ENCODE measurements around the gene STARD3.

Gene STARD3

DNA sequence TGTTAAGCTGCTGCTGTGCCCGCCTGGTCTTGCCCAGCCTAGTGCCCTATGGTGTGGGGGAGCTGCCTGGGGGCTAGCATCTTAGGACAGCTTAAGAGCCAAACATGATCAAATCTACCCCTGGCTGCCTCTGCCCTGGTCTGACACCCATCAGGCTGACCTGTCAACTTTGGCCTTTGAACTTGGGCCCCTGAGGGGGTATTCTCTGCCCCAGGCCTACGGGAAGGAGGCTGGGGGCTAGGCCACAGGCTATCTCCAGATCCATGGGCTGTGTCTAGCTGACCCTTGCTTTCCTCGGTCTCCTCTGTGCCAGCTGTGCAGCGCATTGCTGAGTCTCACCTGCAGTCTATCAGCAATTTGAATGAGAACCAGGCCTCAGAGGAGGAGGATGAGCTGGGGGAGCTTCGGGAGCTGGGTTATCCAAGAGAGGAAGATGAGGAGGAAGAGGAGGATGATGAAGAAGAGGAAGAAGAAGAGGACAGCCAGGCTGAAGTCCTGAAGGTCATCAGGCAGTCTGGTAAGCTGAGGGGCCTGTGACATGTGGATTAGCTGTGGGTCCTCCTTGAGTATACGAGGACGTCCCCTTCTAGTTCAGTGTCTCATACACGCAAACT is 3.3 kb upstream of the STARD3 start:
- TF ChIP-seq, protein P1, sequence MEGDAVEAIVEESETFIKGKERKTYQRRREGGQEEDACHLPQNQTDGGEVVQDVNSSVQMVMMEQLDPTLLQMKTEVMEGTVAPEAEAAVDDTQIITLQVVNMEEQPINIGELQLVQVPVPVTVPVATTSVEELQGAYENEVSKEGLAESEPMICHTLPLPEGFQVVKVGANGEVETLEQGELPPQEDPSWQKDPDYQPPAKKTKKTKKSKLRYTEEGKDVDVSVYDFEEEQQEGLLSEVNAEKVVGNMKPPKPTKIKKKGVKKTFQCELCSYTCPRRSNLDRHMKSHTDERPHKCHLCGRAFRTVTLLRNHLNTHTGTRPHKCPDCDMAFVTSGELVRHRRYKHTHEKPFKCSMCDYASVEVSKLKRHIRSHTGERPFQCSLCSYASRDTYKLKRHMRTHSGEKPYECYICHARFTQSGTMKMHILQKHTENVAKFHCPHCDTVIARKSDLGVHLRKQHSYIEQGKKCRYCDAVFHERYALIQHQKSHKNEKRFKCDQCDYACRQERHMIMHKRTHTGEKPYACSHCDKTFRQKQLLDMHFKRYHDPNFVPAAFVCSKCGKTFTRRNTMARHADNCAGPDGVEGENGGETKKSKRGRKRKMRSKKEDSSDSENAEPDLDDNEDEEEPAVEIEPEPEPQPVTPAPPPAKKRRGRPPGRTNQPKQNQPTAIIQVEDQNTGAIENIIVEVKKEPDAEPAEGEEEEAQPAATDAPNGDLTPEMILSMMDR (IDR thresholded peaks at IDR 0.05) = no peak

DNA sequence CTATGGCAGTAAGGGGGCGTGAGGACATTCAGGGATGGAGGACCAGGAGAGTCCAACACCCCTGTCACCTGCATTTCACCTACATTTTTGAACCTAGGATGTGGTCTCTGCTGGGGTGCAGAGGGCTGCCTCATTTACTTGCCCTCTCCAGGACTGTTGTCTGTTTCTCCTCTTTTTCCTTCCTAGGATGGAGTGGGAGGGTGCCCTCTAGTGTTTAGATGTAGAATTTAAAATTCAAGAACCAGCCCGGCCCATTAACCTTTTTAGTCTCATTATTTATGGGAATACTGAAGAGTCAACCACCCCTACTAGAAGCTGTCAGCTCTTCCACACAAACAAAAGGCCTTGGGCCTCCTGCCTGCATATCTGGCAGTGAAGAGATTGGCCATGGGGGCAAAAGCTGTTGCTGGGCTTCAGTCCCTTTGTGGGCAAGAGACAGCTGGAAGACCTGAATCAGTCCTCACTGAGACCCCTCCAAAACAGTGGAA is 2.5 kb upstream of the STARD3 start:
- TF ChIP-seq, protein P1 (IDR thresholded peaks at IDR 0.05) = peak; percentile 81

DNA sequence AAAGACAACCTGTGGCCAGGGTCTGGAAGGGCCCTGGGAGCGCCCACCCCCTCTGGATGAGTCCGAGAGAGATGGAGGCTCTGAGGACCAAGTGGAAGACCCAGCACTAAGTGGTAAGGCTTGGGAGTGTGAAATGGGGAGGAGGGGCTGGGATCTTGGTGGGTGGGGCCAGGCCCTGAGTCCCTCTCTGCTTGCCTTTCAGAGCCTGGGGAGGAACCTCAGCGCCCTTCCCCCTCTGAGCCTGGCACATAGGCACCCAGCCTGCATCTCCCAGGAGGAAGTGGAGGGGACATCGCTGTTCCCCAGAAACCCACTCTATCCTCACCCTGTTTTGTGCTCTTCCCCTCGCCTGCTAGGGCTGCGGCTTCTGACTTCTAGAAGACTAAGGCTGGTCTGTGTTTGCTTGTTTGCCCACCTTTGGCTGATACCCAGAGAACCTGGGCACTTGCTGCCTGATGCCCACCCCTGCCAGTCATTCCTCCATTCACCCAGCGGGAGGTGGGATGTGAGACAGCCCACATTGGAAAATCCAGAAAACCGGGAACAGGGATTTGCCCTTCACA is 1.2 kb upstream of the STARD3 start:
- TF ChIP-seq, protein P1 (IDR thresholded peaks at IDR 0.05) = no peak

DNA sequence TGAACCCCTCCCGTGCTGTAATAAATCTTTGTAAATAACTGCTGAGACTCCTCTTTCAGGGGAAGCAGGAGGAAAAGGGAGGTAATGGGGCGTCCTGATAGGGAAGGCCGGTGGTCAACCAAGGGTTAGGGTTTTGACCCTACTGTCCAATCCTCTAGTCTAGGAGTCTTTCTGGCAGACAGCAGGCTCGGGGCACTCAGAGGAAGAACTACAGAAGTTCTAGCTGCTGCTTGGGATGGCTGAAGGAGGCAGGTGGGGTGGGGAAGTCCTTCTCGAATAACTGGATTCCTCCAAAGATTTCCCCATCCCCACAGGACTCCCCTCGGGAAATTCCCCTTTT is 387 bp upstream of the STARD3 start:
- TF ChIP-seq, protein P1 (IDR thresholded peaks at IDR 0.05) = no peak

DNA sequence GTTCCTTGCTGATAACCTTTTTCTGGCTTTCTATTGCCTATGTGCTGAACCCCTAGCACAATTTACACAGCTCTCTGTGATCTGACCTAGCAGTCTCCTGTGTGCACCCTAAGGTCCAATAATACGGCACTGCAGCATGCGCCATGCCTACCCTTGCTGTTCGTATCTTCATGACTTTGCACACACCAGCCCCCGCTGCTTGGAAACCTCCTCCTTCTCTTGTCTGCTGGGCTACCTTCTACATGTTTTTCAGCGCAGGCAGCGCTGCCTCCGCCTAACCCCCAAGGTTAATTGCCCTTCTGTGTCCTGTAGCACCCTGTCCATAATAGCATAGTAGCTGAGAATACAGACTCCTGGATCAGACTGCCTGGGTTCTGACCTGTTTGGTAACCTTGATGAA is 1.4 kb downstream of the STARD3 start:
- TF ChIP-seq, protein P1 (IDR thresholded peaks at IDR 0.05) = no peak

DNA sequence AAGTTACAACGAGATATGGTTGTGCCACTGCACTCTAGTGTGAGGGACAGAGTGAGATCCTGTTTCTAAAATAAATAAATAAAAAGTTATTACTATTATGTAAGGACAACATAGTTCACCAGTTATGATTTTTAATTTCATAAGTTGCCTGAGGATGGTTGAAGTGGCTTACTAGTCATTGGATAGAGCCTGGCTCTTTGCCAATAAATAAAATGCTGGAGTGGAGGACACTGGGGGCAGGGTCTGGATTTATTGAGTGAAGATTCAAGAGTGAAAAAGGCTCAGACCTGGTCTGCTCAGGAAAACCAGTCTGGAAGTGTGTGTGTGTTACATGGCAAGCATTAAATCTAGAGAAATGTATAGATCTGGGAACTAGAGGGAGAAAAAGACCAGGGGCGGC is 2.1 kb downstream of the STARD3 start:
- TF ChIP-seq, protein P1 (IDR thresholded peaks at IDR 0.05) = no peak

DNA sequence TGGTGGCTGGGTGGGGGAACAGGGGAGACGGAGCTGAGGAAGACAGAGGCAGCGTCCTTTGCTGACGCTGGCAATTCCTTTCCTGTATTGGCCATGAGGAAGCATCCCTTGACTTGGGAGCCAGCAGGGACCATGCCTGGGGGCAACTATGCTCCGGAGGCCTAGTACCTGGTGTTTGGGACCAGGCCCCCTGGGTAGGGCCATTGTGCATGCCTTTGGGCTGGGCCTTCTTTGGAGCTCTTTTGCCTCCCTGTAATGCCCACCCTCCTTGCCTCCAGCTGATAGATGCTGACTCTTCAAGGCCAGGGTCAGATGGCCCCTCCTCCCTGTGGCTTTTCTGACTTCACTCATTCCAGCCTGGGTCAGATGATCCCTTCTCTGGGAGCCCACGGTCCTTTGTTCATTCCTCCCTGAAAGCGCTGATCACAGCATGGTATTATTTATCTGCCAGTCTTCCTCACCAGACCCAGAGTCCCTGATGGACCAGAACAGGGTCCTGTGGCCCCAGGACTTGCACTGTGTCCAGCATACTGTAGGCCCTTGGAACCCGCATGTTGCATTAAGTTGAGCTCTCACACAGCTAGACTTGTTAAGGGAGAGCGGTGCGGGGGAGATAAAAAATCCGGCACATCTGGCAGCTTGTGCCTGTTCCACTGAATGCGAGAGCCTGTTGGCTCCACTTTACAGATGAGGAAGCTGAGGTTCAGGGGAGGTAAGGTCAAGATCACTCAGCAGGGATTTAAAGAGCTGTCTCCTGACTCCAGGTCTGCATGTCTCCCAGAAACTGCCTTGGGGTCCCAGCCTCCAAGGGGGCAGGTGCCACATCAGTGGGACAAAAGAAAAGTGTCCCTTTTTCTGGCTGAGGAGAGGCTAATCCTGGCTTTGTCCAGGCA is 2.9 kb downstream of the STARD3 start:
- TF ChIP-seq, protein P1 (IDR thresholded peaks at IDR 0.05) = no peak
